H1 (cell line): Measurements from ENCODE around the gene HDGFL3. TPM values are rescaled to one million over a fixed set of nuclear protein-coding genes. Genes with fewer than 3 reads are reported as not detected.

Experiments
- CTCF ChIA-PET: fragments of 300-600 bp; sonication (Branson Sonifier 250); formaldehyde crosslinking; loops from one replicate; lab custom pipeline; 2021; ENCODE audit not compliant: partially characterized antibody; lab: Charles Lee
- POLR2A ChIA-PET: fragments of 300-600 bp; sonication (Branson Sonifier 250); formaldehyde crosslinking; loops from one replicate; lab custom pipeline; 2021; ENCODE audit warnings: inconsistent platforms; ENCODE audit not compliant: partially characterized antibody; lab: Charles Lee
- DNase-seq, 2 experiments: peaks; one replicate each; pipeline versions ENCODE4 v3.0.0 to v3.0.0-alpha.2; 2010 to 2022; ENCODE audit warnings: low spot score in 2 of 2, low read depth in 1 of 2, mixed read lengths in 1 of 2
- FAIRE-seq: peaks from 2 replicates; lab custom pipeline; 2011; peaks lifted over from hg19 to GRCh38; lab: Jason Lieb, UNC
- H2AFZ ChIP-seq: 2 replicates; pipeline ENCODE4 v1.8.1; 2012; ENCODE audit warnings: low read length, inconsistent platforms
- H2AK5ac ChIP-seq: 2 replicates; pipeline ENCODE4 v1.6.1; 2013; ENCODE audit warnings: low read depth, low read length
- H2BK120ac ChIP-seq: replicated peaks from 2 replicates; pipeline ENCODE3; 2013; ENCODE audit warnings: low read depth, low read length, inconsistent platforms
- H2BK12ac ChIP-seq: 2 replicates; pipeline ENCODE4 v1.6.1; 2013; ENCODE audit warnings: low read depth, low read length
- H2BK15ac ChIP-seq: 2 replicates; pipeline ENCODE4 v1.6.1; 2013; ENCODE audit warnings: low read length
- H2BK20ac ChIP-seq: 2 replicates; pipeline ENCODE4 v1.6.1; 2013; ENCODE audit warnings: low read length
- H2BK5ac ChIP-seq: 2 replicates; pipeline ENCODE4 v1.6.1; 2013; ENCODE audit warnings: low read depth, low read length
- H3K14ac ChIP-seq: 2 replicates; pipeline ENCODE4 v1.6.1; 2013; ENCODE audit warnings: inconsistent platforms; ENCODE audit not compliant: insufficient read length
- H3K18ac ChIP-seq: 2 replicates; pipeline ENCODE4 v1.6.1; 2013; ENCODE audit warnings: low read length; ENCODE audit errors: extremely low read depth
- H3K23ac ChIP-seq: 2 replicates; pipeline ENCODE4 v1.6.1; 2013; ENCODE audit warnings: inconsistent platforms; ENCODE audit not compliant: insufficient read length
- H3K23me2 ChIP-seq: 2 replicates; pipeline ENCODE4 v1.6.1; 2013; ENCODE audit warnings: low read depth, low read length
- H3K27ac ChIP-seq: 2 replicates; pipeline ENCODE4 v1.6.1; 2011; ENCODE audit warnings: low read depth, low read length, inconsistent platforms
- H3K27me3 ChIP-seq, 4 experiments: replicated peaks in 1 of 4; 1 replicate in 1 of 4; 2 replicates in 3 of 4; pipeline versions ENCODE4 v1.6.1 to v1.8.1; 2011 to 2013; ENCODE audit warnings: low read length in 3 of 4, mild to moderate bottlenecking in 3 of 4, inconsistent platforms in 2 of 4, mixed read lengths in 2 of 4, moderate library complexity in 1 of 4; ENCODE audit not compliant: control insufficient read depth in 3 of 4, insufficient read depth in 3 of 4; ENCODE audit errors: extremely low read depth in 1 of 4
- H3K36me3 ChIP-seq, 4 experiments: 2 replicates each; pipeline versions ENCODE4 v1.6.1 to v1.8.1; 2011 to 2013; ENCODE audit warnings: mild to moderate bottlenecking in 4 of 4, low read length in 3 of 4, moderate library complexity in 2 of 4, control low read depth in 1 of 4, inconsistent platforms in 1 of 4; ENCODE audit not compliant: insufficient read depth in 4 of 4, control insufficient read depth in 2 of 4
- H3K4ac ChIP-seq: replicated peaks from 2 replicates; pipeline ENCODE3; 2013; ENCODE audit warnings: low read length, low read depth, mixed read lengths, inconsistent platforms; ENCODE audit not compliant: insufficient read length
- H3K4me1 ChIP-seq, 4 experiments: replicated peaks in 1 of 4; 1 replicate in 1 of 4; 2 replicates in 3 of 4; pipeline versions ENCODE4 v1.6.1 to v1.8.1; 2011 to 2013; ENCODE audit warnings: low read length in 3 of 4, inconsistent platforms in 2 of 4, mixed read lengths in 1 of 4; ENCODE audit not compliant: insufficient read depth in 4 of 4, control insufficient read depth in 3 of 4
- H3K4me2 ChIP-seq, 2 experiments: 2 replicates each; pipeline versions ENCODE4 v1.6.1 to v1.8.1; 2011 to 2013; ENCODE audit warnings: low read depth in 2 of 2, low read length in 2 of 2, control low read depth in 1 of 2, inconsistent platforms in 1 of 2, mild to moderate bottlenecking in 1 of 2; ENCODE audit not compliant: insufficient read depth in 1 of 2
- H3K4me3 ChIP-seq, 4 experiments: fragments of 200-600, 300-600 bp in 1 of 4; sonication (generic), shearing (Covaris generic), sonication (Bioruptor Twin) in 1 of 4; 2 replicates each; pipeline versions ENCODE4 v1.5.1 to v1.8.1; 2011 to 2016; ENCODE audit warnings: low read length in 4 of 4, low read depth in 3 of 4, control low read depth in 2 of 4, inconsistent platforms in 2 of 4, mild to moderate bottlenecking in 2 of 4, mixed read lengths in 1 of 4, moderate library complexity in 1 of 4; ENCODE audit not compliant: insufficient read depth in 2 of 4; ENCODE audit errors: extremely low read depth in 1 of 4
- H3K56ac ChIP-seq: replicated peaks from 2 replicates; pipeline ENCODE3; 2013; ENCODE audit warnings: low read depth, mild to moderate bottlenecking, mixed read lengths, low read length, inconsistent platforms; ENCODE audit not compliant: insufficient read length
- H3K79me1 ChIP-seq: 2 replicates; pipeline ENCODE4 v1.6.1; 2013; ENCODE audit warnings: low read depth, low read length, control low read depth
- H3K79me2 ChIP-seq, 2 experiments: 2 replicates each; pipeline versions ENCODE4 v1.6.1 to v1.8.1; 2012 to 2013; ENCODE audit warnings: low read length in 2 of 2, mild to moderate bottlenecking in 2 of 2, inconsistent platforms in 1 of 2; ENCODE audit not compliant: insufficient read depth in 2 of 2, control insufficient read depth in 1 of 2
- H3K9ac ChIP-seq, 4 experiments: replicated peaks in 1 of 4; 1 replicate in 1 of 4; 2 replicates in 3 of 4; pipeline versions ENCODE4 v1.6.1 to v1.8.1; 2011 to 2013; ENCODE audit warnings: low read depth in 3 of 4, low read length in 3 of 4, control low read depth in 2 of 4, mild to moderate bottlenecking in 2 of 4, moderate library complexity in 2 of 4, inconsistent platforms in 1 of 4; ENCODE audit errors: extremely low read depth in 1 of 4
- H3K9me3 ChIP-seq, 2 experiments: 2 replicates each; pipeline versions ENCODE4 v1.6.1 to v1.8.1; 2012 to 2013; ENCODE audit warnings: mild to moderate bottlenecking in 2 of 2, moderate library complexity in 2 of 2, control low read depth in 1 of 2, inconsistent platforms in 1 of 2, low read depth in 1 of 2, low read length in 1 of 2, mixed read lengths in 1 of 2; ENCODE audit not compliant: insufficient read depth in 2 of 2
- H4K20me1 ChIP-seq, 2 experiments: replicated peaks in 1 of 2; 2 replicates each; pipeline versions ENCODE3 to v1.8.1; 2011 to 2013; ENCODE audit warnings: inconsistent platforms in 2 of 2, low read length in 2 of 2, mild to moderate bottlenecking in 1 of 2; ENCODE audit not compliant: insufficient read depth in 2 of 2, control insufficient read depth in 1 of 2
- H4K5ac ChIP-seq: 2 replicates; pipeline ENCODE4 v1.6.1; 2013; ENCODE audit warnings: low read length, low read depth, mixed read lengths, inconsistent platforms; ENCODE audit not compliant: insufficient read length
- H4K8ac ChIP-seq: 2 replicates; pipeline ENCODE4 v1.8.0; 2013; ENCODE audit warnings: mild to moderate bottlenecking, moderate library complexity, low read length, inconsistent platforms; ENCODE audit not compliant: insufficient read depth; ENCODE audit errors: extremely low read depth
- H4K91ac ChIP-seq: replicated peaks from 2 replicates; pipeline ENCODE3; 2013; ENCODE audit warnings: low read length, mixed read lengths, inconsistent platforms; ENCODE audit not compliant: insufficient read length
- EGR1 ChIP-seq: IDR thresholded peaks from 2 replicates; pipeline ENCODE4 v1.6.1; 2011; ENCODE audit warnings: low read depth, low read length, borderline replicate concordance
- EZH2 ChIP-seq: fragments of 200-600 bp; sonication (generic); IDR thresholded peaks from 2 replicates; pipeline ENCODE4 v1.7.1; 2012; ENCODE audit warnings: low read depth, mild to moderate bottlenecking, moderate library complexity, low read length, inconsistent platforms; ENCODE audit not compliant: severe bottlenecking
- SP4 ChIP-seq: IDR thresholded peaks from 2 replicates; pipeline ENCODE4 v1.6.1; 2012; ENCODE audit warnings: low read length, inconsistent platforms
- WGBS, 2 experiments: shearing (Covaris generic) in 1 of 2; methylation state at CpG; one replicate each; pipeline versions ENCODE4 v1.1.6 to v1.1.7; 2013 to 2015; ENCODE audit warnings: low lambda C conversion rate in 2 of 2, mixed read lengths in 2 of 2, inconsistent platforms in 1 of 2, low coverage in 1 of 2, missing lambda C conversion rate in 1 of 2; ENCODE audit not compliant: insufficient replicate concordance in 2 of 2, insufficient coverage in 1 of 2, insufficient read length in 1 of 2; ENCODE audit errors: extremely low coverage in 1 of 2, missing lambda C conversion rate in 1 of 2; 5-methylcytosine and 5-hydroxymethylcytosine counted together
- polyA plus RNA-seq, 7 experiments: library from polyadenylated mRNA; depleted of rRNA in 3 of 7; stranded (reverse) in 5 of 7; unstranded in 2 of 7; fragments of >200 nt in 5 of 7; fragments of 200-250 nt in 2 of 7; gene quantifications; 1 replicate in 5 of 7; 2 replicates in 1 of 7; 4 replicates in 1 of 7; pipeline versions ENCODE4 v1.2.1 to v1.2.3, GENCODE V29; 2011 to 2013; ENCODE audit warnings: missing spikeins in 2 of 7, mixed read lengths in 2 of 7
- total RNA-seq: library from RNA; stranded (reverse); fragmentation: NEBNext Ultra II Directional; extraction: Animal tissue kit (Norgen Biotek cat#: 25700); gene quantifications from 2 replicates; pipeline ENCODE4 v1.2.1, GENCODE V29; 2021
- TF ChIP-seq, protein P1 (sequence below), 3 experiments: IDR thresholded peaks; 1 replicate in 2 of 3; 2 replicates in 1 of 3; pipeline versions ENCODE4 v1.5.1 to v1.6.1; 2011; ENCODE audit warnings: low read length in 3 of 3, mild to moderate bottlenecking in 3 of 3, inconsistent platforms in 2 of 3, low read depth in 1 of 3, moderate library complexity in 1 of 3; ENCODE audit not compliant: insufficient read depth in 1 of 3; ENCODE audit errors: control extremely low read depth in 1 of 3

Gene HDGFL3
- total and polyA plus RNA-seq, 2 of the 8 experiments (the other 6 are each of a cell fraction or from before 2014, with no cell fraction given) = 14.1 to 149 TPM

DNA sequence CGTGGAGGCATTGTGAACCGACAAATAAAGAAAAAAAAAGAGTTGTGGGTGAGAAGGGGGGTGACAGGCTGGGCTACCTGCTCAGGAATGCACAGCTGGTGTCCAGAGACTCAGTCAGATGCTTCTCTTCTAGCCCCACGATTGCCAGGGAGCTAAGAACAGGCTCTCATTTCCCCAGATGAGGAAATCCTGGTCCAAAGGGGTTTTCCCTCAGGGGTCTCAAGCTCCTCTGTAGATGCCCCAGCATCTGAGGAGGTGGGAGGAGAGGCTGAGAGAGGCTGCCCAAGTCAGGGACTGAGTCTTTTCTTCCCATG, 41.4 kb upstream of the HDGFL3 start:
- no peak overlapping the region for H2BK120ac ChIP-seq
- H3K14ac ChIP-seq = no peak overlapping the region
- H2BK12ac ChIP-seq = no peak overlapping the region
- H3K36me3 ChIP-seq = no peaks in the 10 kb centered on the region
- H3K27ac ChIP-seq = no peak overlapping the region
- no peak overlapping the region for H3K4me3 ChIP-seq
- H2BK20ac ChIP-seq = no peak overlapping the region
- H3K9me3 ChIP-seq = no peaks in the 10 kb centered on the region
- no peaks in the 10 kb centered on the region for H3K79me2 ChIP-seq
- H2BK5ac ChIP-seq = no peak overlapping the region
- H2BK15ac ChIP-seq = no peak overlapping the region
- no peak overlapping the region for H4K91ac ChIP-seq
- no peaks in the 10 kb centered on the region for H3K79me1 ChIP-seq
- H4K8ac ChIP-seq = no peak overlapping the region
- H3K56ac ChIP-seq = no peak overlapping the region
- H2AK5ac ChIP-seq = no peak overlapping the region
- no peak overlapping the region for H3K23ac ChIP-seq
- POLR2A ChIA-PET = interaction anchor here (0.8 to 1.5 kb wide), 2 partner anchors 188 to 190 kb away, joined by 3 to 6 read pairs; no protein-coding TSS in a partner anchor
- no peaks in the 10 kb centered on the region; a peak in 2 of 7 replicates for H3K27me3 ChIP-seq
- H3K18ac ChIP-seq = no peak overlapping the region
- H3K4me2 ChIP-seq = peak overlapping the region in 1 of 2 experiments; percentile 42; a peak in 2 of 4 replicates
- no peak overlapping the region for H3K4ac ChIP-seq
- no peak overlapping the region; the same call in 1 of the 2 replicates for H2AFZ ChIP-seq
- H4K5ac ChIP-seq = no peak overlapping the region
- CTCF ChIA-PET = interaction anchor here (0.6 to 10.1 kb wide), 51 partner anchors 8 to 786 kb away, joined by 3 to 262 read pairs (median 6); partner anchors contain the start of gene SH3GL3
- FAIRE-seq = no peak
- H3K23me2 ChIP-seq = no peaks in the 10 kb centered on the region; the same call in 1 of the 2 replicates
- H3K9ac ChIP-seq = no peak overlapping the region
- DNase-seq = no peak
- WGBS, 2 experiments = 29% methylated on average over 3 of the region's 3 CpGs; no CpG with 5 or more reads in 1 of the 2 experiments
- no peaks in the 10 kb centered on the region for H4K20me1 ChIP-seq
- peaks cover 0 to 10% (median 4%) of the 10 kb centered on the region in 4 experiments; a peak in 5 of 7 replicates for H3K4me1 ChIP-seq
- TF ChIP-seq EZH2 (no peak), SP4 (no peak), EGR1 (no peak)
- TF ChIP-seq, protein P1, sequence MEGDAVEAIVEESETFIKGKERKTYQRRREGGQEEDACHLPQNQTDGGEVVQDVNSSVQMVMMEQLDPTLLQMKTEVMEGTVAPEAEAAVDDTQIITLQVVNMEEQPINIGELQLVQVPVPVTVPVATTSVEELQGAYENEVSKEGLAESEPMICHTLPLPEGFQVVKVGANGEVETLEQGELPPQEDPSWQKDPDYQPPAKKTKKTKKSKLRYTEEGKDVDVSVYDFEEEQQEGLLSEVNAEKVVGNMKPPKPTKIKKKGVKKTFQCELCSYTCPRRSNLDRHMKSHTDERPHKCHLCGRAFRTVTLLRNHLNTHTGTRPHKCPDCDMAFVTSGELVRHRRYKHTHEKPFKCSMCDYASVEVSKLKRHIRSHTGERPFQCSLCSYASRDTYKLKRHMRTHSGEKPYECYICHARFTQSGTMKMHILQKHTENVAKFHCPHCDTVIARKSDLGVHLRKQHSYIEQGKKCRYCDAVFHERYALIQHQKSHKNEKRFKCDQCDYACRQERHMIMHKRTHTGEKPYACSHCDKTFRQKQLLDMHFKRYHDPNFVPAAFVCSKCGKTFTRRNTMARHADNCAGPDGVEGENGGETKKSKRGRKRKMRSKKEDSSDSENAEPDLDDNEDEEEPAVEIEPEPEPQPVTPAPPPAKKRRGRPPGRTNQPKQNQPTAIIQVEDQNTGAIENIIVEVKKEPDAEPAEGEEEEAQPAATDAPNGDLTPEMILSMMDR (IDR thresholded peaks at IDR 0.05; ENCODE audit: control extremely low read depth in 1 of 3, insufficient read depth in 1 of 3, low read depth in 1 of 3, low read length in 3 of 3) = no peak
